ENCODE data around the gene C4orf50.
"Not testable (repeated sequence)": the region's sequence is repeated elsewhere in the genome, so short reads cannot be mapped to it uniquely, and the experiment has no call there.

Gene C4orf50

GRCh38 chr4:5857199-5857598 lies 161.0 kb downstream of the C4orf50 start:
- no peak overlapping the region for H3K27ac ChIP-seq (ENCODE audit: low read depth, low read length, severe bottlenecking)
- H3K4me3 ChIP-seq (ENCODE audit: extremely low read depth, insufficient read depth, low read length, poor library complexity, severe bottlenecking), result no peak overlapping the region
- 100% methylated on average over 1 of the region's 2 CpGs for WGBS, 2 experiments (ENCODE audit: insufficient coverage in 2 of 2)
- H3K9me3 ChIP-seq (ENCODE audit: control insufficient read depth, low read length), result no peaks in the 10 kb centered on the region
- no peaks in the 10 kb centered on the region for H3K4me1 ChIP-seq (ENCODE audit: control insufficient read depth, insufficient read depth, low read length, poor library complexity, severe bottlenecking)
- H3K36me3 ChIP-seq (ENCODE audit: control insufficient read depth, insufficient read depth, low read length), result peaks cover 95% of the 10 kb centered on the region

DNA sequence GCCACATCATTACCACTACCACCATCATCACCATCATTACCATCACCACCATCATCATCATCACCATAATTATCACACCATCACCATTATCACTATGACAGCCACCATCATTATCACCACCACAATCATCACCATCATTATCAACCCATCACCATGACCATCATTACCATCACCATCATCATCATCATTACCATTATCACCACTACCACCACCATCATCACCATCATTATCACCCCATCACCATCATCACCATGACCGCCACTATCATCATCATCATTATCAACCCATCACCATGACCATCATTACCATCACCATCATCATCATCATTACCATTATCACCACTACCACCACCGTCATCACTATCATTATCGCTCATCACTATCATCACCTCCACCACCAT lies 161.9 kb downstream of the C4orf50 start:
- not testable (repeated sequence) for H3K4me3 ChIP-seq (ENCODE audit: extremely low read depth, insufficient read depth, low read length, poor library complexity, severe bottlenecking); H3K4me1 ChIP-seq (ENCODE audit: control insufficient read depth, insufficient read depth, low read length, poor library complexity, severe bottlenecking); H3K9me3 ChIP-seq (ENCODE audit: control insufficient read depth, low read length); H3K27ac ChIP-seq (ENCODE audit: low read depth, low read length, severe bottlenecking)
- WGBS, 2 experiments (ENCODE audit: insufficient coverage in 2 of 2), result 98 to 100% methylated on average over 3 of the region's 3 CpGs
- peaks cover 95% of the 10 kb centered on the region for H3K36me3 ChIP-seq (ENCODE audit: control insufficient read depth, insufficient read depth, low read length)

- WGBS, 2 experiments (ENCODE audit: insufficient coverage in 2 of 2), result no CpG with 5 or more reads among the region's 3 CpGs
- peaks cover 95% of the 10 kb centered on the region for H3K36me3 ChIP-seq (ENCODE audit: control insufficient read depth, insufficient read depth, low read length)
- no peaks in the 10 kb centered on the region for H3K4me1 ChIP-seq (ENCODE audit: control insufficient read depth, insufficient read depth, low read length, poor library complexity, severe bottlenecking)
Measured at GRCh38 chr4:5854929-5855328, 163.3 kb downstream of the C4orf50 start.

DNA sequence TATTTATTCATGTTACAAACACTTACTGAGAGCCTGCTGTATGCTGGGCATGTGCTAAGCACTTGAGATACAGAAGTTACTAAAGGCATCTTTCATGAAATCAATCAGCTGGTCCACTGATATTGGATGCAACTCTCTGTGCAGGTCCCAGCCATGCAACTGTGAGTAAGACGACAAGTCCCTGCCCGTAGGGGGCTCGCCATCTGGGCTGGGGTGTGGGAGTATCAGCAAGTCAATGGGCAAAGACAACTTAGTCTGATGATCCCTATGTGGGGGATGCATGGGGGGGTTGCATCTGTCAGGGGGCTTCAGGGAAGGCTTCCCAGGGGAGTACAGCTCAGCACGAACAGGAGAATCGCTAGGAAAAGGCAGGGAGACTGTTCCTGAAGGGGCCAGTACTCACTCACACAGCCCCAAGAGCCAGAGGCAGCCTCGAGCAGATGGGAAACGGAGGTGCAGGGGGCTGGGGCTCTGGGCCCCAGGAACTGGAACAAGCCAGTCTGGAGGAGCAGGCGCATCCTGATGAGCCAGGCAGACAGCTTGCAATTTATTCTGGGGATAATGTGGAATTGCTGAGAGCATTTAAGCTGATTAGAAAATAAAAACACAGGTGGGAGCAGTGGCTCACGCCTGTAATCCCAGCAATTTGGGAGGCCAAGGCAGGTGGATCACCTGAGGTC lies 165.6 kb downstream of the C4orf50 start:
- Histone ChIP-seq H3K36me3 (ENCODE audit: control insufficient read depth, insufficient read depth, low read length) (peaks cover 95% of the 10 kb centered on the region), H3K9me3 (ENCODE audit: control insufficient read depth, low read length) (no peaks in the 10 kb centered on the region), H3K27ac (ENCODE audit: low read depth, low read length, severe bottlenecking) (no peak overlapping the region), H3K4me3 (ENCODE audit: extremely low read depth, insufficient read depth, low read length, poor library complexity, severe bottlenecking) (no peak overlapping the region), H3K4me1 (ENCODE audit: control insufficient read depth, insufficient read depth, low read length, poor library complexity, severe bottlenecking) (no peaks in the 10 kb centered on the region)
- WGBS, 2 experiments (ENCODE audit: insufficient coverage in 2 of 2), result 88 to 90% methylated on average over 7 to 9 of the region's 9 CpGs

More at GRCh38 chr4:5854929-5855328, 163.3 kb downstream of the C4orf50 start:
- Histone ChIP-seq H3K4me3 (ENCODE audit: extremely low read depth, insufficient read depth, low read length, poor library complexity, severe bottlenecking) (no peak overlapping the region), H3K9me3 (ENCODE audit: control insufficient read depth, low read length) (no peaks in the 10 kb centered on the region), H3K27ac (ENCODE audit: low read depth, low read length, severe bottlenecking) (no peak overlapping the region)

GRCh38 chr4:5851637-5852301 lies 166.5 kb downstream of the C4orf50 start:
- Histone ChIP-seq H3K36me3 (ENCODE audit: control insufficient read depth, insufficient read depth, low read length) (peaks cover 95% of the 10 kb centered on the region), H3K9me3 (ENCODE audit: control insufficient read depth, low read length) (no peaks in the 10 kb centered on the region), H3K4me1 (ENCODE audit: control insufficient read depth, insufficient read depth, low read length, poor library complexity, severe bottlenecking) (no peaks in the 10 kb centered on the region), H3K27ac (ENCODE audit: low read depth, low read length, severe bottlenecking) (no peak overlapping the region), H3K4me3 (ENCODE audit: extremely low read depth, insufficient read depth, low read length, poor library complexity, severe bottlenecking) (no peak overlapping the region)
- WGBS, 2 experiments (ENCODE audit: insufficient coverage in 2 of 2), result 90 to 98% methylated on average over 4 of the region's 4 CpGs

Data from mesodermal cell (in vitro differentiated cells).